ENCODE measurements around the gene FNIP1. TPM values are rescaled to one million over a fixed set of nuclear protein-coding genes. Genes with fewer than 3 reads are reported as not detected.

The FNIP1 gene
- total RNA-seq, 3 donors from 2014 or later: 12.4 to 13.8 (median 13.6) TPM

DNA sequence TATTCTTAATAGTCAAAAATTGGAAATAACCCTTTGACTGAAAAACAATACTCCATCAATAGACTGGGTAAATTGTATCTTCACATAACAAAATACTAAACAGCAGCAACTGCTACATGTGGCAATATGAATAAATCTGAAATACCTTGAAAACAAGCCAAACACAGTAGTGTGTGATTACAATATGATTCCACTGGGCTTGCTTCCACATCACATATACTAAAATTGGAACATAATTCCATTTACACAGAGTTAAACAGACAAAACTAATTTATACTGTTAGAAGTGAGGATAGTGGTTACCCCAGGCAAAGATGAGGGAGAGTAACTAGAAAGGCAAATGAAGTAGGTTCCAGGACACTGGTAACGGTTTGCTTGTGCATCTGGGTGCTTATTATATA, 20.4 kb downstream of the FNIP1 start:
- no peaks in the 10 kb centered on the region for H3K9me3 Mint-ChIP-seq
- H3K27me3 Mint-ChIP-seq (ENCODE audit: low read depth): no peaks in the 10 kb centered on the region
- H3K4me1 Mint-ChIP-seq (ENCODE audit: low read depth): peaks cover 27% of the 10 kb centered on the region
- peaks cover 5% of the 10 kb centered on the region for H3K36me3 Mint-ChIP-seq (ENCODE audit: insufficient read depth)
- ATAC-seq (no peak), DNase-seq (no peak)
- no peak overlapping the region for H3K4me3 Mint-ChIP-seq

DNA sequence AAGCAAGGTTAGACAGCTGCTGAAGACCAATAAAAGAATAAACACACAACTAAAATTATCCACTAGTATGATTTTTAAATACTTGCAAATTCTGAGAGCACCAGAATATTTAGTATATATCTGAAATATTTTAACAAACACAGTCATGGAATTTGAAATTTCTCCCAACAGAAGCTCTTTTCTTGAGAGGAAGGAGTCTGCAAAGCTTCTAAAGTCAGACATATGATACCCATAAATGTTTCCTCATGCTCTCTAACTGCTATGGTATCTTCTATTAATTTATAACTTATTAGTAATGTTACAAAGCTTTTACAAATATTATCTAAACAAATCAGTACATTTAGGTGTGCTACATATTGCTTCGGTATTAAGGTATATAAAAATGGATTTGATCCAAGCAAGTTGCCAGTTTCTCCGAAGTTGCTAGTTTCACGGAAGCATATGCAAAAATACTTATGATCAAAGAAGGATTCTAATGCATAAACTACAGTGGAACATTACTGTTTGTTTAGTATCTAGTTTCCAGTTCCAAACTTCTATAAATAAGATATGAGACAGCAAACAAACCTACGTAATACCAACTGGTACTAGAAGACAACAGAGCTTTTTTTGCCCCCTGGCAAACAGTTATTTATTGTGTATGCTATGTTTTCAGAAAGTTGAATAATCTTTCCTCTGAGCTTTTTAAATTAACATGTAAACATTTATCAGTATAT, 22.0 kb downstream of the FNIP1 start:
- ATAC-seq: no peak
- no peaks in the 10 kb centered on the region for H3K36me3 Mint-ChIP-seq (ENCODE audit: insufficient read depth)
- no peaks in the 10 kb centered on the region for H3K27me3 Mint-ChIP-seq (ENCODE audit: low read depth)
- no peaks in the 10 kb centered on the region for H3K9me3 Mint-ChIP-seq
- no peak for DNase-seq
- peaks cover 29% of the 10 kb centered on the region for H3K4me1 Mint-ChIP-seq (ENCODE audit: low read depth)
- no peak overlapping the region for H3K4me3 Mint-ChIP-seq

GRCh38 chr5:131773805-131774204, 23.0 kb downstream of the FNIP1 start:
- no peaks in the 10 kb centered on the region for H3K27me3 Mint-ChIP-seq (ENCODE audit: low read depth)
- H3K4me1 Mint-ChIP-seq (ENCODE audit: low read depth): peaks cover 33% of the 10 kb centered on the region
- H3K9me3 Mint-ChIP-seq: no peaks in the 10 kb centered on the region
- no peaks in the 10 kb centered on the region for H3K36me3 Mint-ChIP-seq (ENCODE audit: insufficient read depth)
- ATAC-seq (no peak), DNase-seq (no peak)
- no peak overlapping the region for H3K4me3 Mint-ChIP-seq

DNA sequence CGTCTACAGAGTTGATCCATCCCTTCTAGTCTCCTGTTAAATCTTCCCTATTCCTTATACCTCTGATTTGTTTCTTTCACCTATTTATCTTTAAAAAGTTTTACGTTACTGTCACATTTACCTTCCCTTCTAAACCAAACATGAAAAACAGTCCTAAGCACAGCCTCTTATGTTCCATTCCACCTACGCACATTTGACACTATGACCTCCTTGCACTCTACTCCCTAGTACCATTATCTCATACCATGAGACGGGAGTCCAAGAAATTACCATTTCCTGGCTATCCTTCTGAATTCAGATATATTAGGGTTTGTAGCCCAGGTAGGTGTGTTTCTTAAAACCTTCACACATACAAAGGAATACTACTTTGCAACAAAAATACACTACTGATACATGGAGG, 25.1 kb downstream of the FNIP1 start:
- ATAC-seq (no peak), DNase-seq (no peak)
- Mint-ChIP-seq H3K9me3 (no peaks in the 10 kb centered on the region), H3K4me1 (ENCODE audit: low read depth) (peaks cover 29% of the 10 kb centered on the region), H3K4me3 (no peak overlapping the region), H3K36me3 (ENCODE audit: insufficient read depth) (peaks cover 3% of the 10 kb centered on the region), H3K27me3 (ENCODE audit: low read depth) (no peaks in the 10 kb centered on the region)

DNA sequence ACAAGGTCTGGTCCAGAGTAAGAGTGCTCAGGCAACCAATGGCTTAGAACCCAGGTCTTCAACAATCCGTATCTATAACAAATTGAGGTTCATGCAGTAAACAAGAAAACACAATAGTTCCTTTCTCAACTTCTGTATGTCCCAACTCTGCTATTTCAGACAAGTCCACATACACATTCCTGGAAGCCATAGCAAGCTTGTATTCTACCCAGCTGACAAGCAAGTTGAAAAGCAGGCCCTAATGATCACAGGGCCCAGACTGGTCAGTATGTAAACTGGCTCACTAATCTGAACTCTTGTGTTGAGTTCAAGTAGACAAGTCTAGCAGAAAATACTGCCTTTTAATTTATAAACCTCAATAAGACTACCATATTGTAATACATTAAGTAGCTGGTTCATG, 26.9 kb downstream of the FNIP1 start:
- DNase-seq (no peak), ATAC-seq (no peak)
- peaks cover 4% of the 10 kb centered on the region for H3K36me3 Mint-ChIP-seq (ENCODE audit: insufficient read depth)
- H3K27me3 Mint-ChIP-seq (ENCODE audit: low read depth): no peaks in the 10 kb centered on the region
- no peak overlapping the region for H3K4me3 Mint-ChIP-seq
- H3K4me1 Mint-ChIP-seq (ENCODE audit: low read depth): peaks cover 29% of the 10 kb centered on the region
- no peaks in the 10 kb centered on the region for H3K9me3 Mint-ChIP-seq

- H3K9me3 Mint-ChIP-seq: no peaks in the 10 kb centered on the region
- H3K27me3 Mint-ChIP-seq (ENCODE audit: low read depth): no peaks in the 10 kb centered on the region
- peaks cover 5% of the 10 kb centered on the region for H3K36me3 Mint-ChIP-seq (ENCODE audit: insufficient read depth)
- H3K4me3 Mint-ChIP-seq: no peak overlapping the region
- DNase-seq (no peak), ATAC-seq (no peak)
- H3K4me1 Mint-ChIP-seq (ENCODE audit: low read depth): peaks cover 28% of the 10 kb centered on the region
These were observed 27.5 kb downstream of the FNIP1 start for GRCh38 chr5:131769336-131769735.

- peaks cover 20% of the 10 kb centered on the region for H3K4me1 Mint-ChIP-seq (ENCODE audit: low read depth)
- ATAC-seq (no peak), DNase-seq (no peak)
- no peak overlapping the region for H3K4me3 Mint-ChIP-seq
- peaks cover 9% of the 10 kb centered on the region for H3K36me3 Mint-ChIP-seq (ENCODE audit: insufficient read depth)
- peaks cover 4% of the 10 kb centered on the region for H3K9me3 Mint-ChIP-seq
- no peaks in the 10 kb centered on the region for H3K27me3 Mint-ChIP-seq (ENCODE audit: low read depth)
These were observed 28.9 kb downstream of the FNIP1 start for GRCh38 chr5:131767891-131768290.

- ATAC-seq (no peak), DNase-seq (no peak)
- Mint-ChIP-seq H3K4me3 (no peak overlapping the region), H3K4me1 (ENCODE audit: low read depth) (peaks cover 27% of the 10 kb centered on the region), H3K27me3 (ENCODE audit: low read depth) (no peaks in the 10 kb centered on the region), H3K36me3 (ENCODE audit: insufficient read depth) (peaks cover 12% of the 10 kb centered on the region), H3K9me3 (peaks cover 9% of the 10 kb centered on the region)
These were observed 30.1 kb downstream of the FNIP1 start for GRCh38 chr5:131766689-131767088.

DNA sequence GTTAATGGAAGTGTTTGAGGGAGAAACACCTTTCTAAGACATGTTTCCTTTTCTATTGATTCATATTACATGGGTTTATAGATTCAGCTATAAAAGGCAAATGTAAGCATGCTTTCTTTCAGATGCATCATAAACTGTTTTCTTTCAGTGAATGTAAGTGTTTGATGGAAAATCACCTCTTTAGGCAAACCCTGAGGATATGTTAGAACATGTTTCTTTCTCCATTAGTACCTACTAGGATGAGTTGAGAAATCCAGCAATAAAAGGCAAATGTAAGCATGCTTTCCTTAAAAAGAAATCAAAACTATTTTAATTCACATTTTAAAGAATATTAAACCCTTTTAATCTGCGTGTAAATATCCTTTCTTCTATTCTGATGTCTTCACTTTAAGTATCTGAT, 31.6 kb downstream of the FNIP1 start:
- Mint-ChIP-seq H3K4me3 (no peak overlapping the region), H3K36me3 (ENCODE audit: insufficient read depth) (peaks cover 17% of the 10 kb centered on the region), H3K27me3 (ENCODE audit: low read depth) (no peaks in the 10 kb centered on the region), H3K9me3 (peaks cover 12% of the 10 kb centered on the region), H3K4me1 (ENCODE audit: low read depth) (peaks cover 33% of the 10 kb centered on the region)
- ATAC-seq (no peak), DNase-seq (no peak)

DNA sequence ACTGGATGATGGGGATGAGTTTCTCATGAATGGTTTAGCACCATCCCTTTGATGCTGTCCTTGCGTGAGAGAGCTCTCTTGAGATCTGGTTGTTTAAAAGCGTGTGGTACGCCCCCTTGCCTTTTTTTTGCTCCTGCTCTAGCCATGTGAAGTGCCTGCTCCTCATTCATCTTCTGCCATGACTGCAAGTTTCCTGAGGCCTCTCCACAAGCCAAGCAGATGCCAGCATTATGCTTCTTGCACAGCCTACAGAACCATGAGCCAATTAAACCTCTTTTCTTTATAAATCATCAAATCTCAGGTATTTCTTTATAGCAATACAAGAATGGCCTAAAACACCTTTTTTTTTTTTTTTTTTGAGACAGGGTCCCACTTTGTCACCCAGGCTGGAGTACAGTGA, 32.8 kb downstream of the FNIP1 start:
- Mint-ChIP-seq H3K4me1 (ENCODE audit: low read depth) (peaks cover 30% of the 10 kb centered on the region), H3K36me3 (ENCODE audit: insufficient read depth) (peaks cover 19% of the 10 kb centered on the region), H3K4me3 (no peak overlapping the region), H3K9me3 (peaks cover 12% of the 10 kb centered on the region), H3K27me3 (ENCODE audit: low read depth) (no peaks in the 10 kb centered on the region)
- no peak for DNase-seq
- ATAC-seq: no peak

DNA sequence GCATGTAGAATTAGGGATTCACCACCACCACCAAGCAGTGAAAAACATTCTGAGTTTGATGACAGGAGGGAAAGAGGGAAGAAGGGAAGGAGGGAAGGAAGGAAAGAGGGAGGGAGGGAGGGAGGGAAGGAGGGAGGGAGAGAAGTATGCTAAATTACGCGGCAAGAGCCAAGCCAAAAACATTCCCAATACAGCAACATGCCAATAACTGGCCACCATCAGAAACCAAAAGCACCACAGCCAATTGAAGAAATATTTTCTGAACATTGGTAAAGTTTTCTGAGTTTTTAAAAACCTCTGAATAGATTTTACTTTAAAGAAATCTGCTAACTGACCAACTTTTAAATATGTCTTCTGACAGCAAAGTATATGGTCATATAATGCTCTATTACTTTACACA, 36.0 kb downstream of the FNIP1 start:
- DNase-seq (no peak), ATAC-seq (no peak)
- H3K4me3 Mint-ChIP-seq: no peak overlapping the region
- H3K27me3 Mint-ChIP-seq (ENCODE audit: low read depth): no peaks in the 10 kb centered on the region
- peaks cover 34% of the 10 kb centered on the region for H3K4me1 Mint-ChIP-seq (ENCODE audit: low read depth)
- H3K9me3 Mint-ChIP-seq: peaks cover 12% of the 10 kb centered on the region
- peaks cover 17% of the 10 kb centered on the region for H3K36me3 Mint-ChIP-seq (ENCODE audit: insufficient read depth)

DNA sequence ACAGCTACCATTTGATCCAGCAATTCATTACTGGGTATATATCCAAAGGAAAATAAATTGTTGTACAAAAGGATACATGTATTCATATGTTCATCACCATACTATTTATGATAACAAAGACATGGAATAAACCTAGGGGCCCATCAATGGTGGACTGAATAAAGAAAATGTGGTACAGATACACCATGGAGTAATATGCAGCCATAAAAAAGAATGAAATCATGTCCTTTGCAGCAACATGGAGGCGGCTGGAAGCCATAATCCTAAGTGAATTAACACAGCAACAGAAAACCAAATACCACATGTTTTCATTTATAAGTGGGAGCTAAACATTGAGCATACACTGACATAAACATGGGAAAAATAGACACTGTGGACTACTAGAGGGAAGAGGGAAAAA, 37.1 kb downstream of the FNIP1 start:
- H3K36me3 Mint-ChIP-seq (ENCODE audit: insufficient read depth): peaks cover 15% of the 10 kb centered on the region
- no peaks in the 10 kb centered on the region for H3K27me3 Mint-ChIP-seq (ENCODE audit: low read depth)
- peaks cover 37% of the 10 kb centered on the region for H3K4me1 Mint-ChIP-seq (ENCODE audit: low read depth)
- no peak for DNase-seq
- no peak for ATAC-seq
- peaks cover 12% of the 10 kb centered on the region for H3K9me3 Mint-ChIP-seq
- no peak overlapping the region for H3K4me3 Mint-ChIP-seq

- no peak overlapping the region for H3K4me3 Mint-ChIP-seq
- peaks cover 12% of the 10 kb centered on the region for H3K36me3 Mint-ChIP-seq (ENCODE audit: insufficient read depth)
- H3K27me3 Mint-ChIP-seq (ENCODE audit: low read depth): no peaks in the 10 kb centered on the region
- DNase-seq (no peak), ATAC-seq (no peak)
- peaks cover 43% of the 10 kb centered on the region for H3K4me1 Mint-ChIP-seq (ENCODE audit: low read depth)
- H3K9me3 Mint-ChIP-seq: peaks cover 8% of the 10 kb centered on the region
These were observed 38.3 kb downstream of the FNIP1 start for GRCh38 chr5:131758520-131758900.

DNA sequence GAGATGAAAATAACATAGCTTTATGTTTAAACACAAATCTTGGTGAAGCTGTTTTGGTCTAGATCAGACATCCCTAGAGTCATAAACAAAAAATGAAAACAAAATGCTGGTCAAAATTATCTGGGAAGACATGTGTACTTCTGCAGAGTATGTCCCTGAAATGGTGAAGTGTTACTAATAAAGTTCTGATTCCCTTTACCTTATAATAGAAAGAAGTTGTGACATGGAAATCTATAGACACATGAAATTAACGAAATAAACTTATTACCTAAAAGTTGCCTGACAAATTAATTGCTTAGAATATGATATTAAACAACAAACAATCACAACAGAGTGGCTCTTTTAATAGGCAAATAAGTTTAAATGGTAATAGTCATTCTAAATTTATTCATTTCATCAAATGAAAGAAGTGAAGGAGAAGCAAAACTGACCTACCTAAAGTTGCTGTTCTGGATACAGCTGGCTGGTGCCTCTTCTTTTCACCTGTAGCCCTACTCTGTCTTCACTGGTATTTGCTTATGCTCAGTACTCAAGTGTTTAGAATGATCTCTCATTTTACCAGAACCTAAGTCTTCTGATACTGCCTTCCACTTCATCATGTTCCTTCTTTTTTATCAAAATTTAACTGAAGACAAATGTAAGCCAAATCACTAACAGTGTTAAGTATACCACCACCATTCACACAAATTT, 38.8 kb downstream of the FNIP1 start:
- no peak overlapping the region for H3K4me3 Mint-ChIP-seq
- peaks cover 17% of the 10 kb centered on the region for H3K36me3 Mint-ChIP-seq (ENCODE audit: insufficient read depth)
- no peak for DNase-seq
- peaks cover 45% of the 10 kb centered on the region for H3K4me1 Mint-ChIP-seq (ENCODE audit: low read depth)
- no peak for ATAC-seq
- peaks cover 8% of the 10 kb centered on the region for H3K9me3 Mint-ChIP-seq
- no peaks in the 10 kb centered on the region for H3K27me3 Mint-ChIP-seq (ENCODE audit: low read depth)

- peaks cover 41% of the 10 kb centered on the region for H3K4me1 Mint-ChIP-seq (ENCODE audit: low read depth)
- no peaks in the 10 kb centered on the region for H3K27me3 Mint-ChIP-seq (ENCODE audit: low read depth)
- peaks cover 15% of the 10 kb centered on the region for H3K36me3 Mint-ChIP-seq (ENCODE audit: insufficient read depth)
- ATAC-seq: no peak
- DNase-seq: no peak
- no peak overlapping the region for H3K4me3 Mint-ChIP-seq
- H3K9me3 Mint-ChIP-seq: peaks cover 3% of the 10 kb centered on the region
These were observed 39.9 kb downstream of the FNIP1 start for GRCh38 chr5:131756942-131757341.

All from activated T-cell treated with anti-CD3 and anti-CD28 coated beads, Interleukin-2, amount 50 U/mL, for 4 hours (primary cell).